Left lung (tissue), 10 donors: Measurements from ENCODE around the gene TEX36. TPM values are rescaled to one million over a fixed set of nuclear protein-coding genes. Genes with fewer than 3 reads are reported as not detected.

ENCODE experiments used
- ATAC-seq: fragments of 200-7000 bp; cut with Tn5 transposase; one replicate; pipeline ENCODE4 v1.9.1; 2020; ENCODE audit warnings: moderate library complexity
- DNase-seq, 4 donors: peaks; one replicate each; pipeline ENCODE4 v3.0.0-alpha.2; 2013 to 2020
- H3K27ac ChIP-seq, 2 donors: fragments of 200-600 bp; sonication (generic) in 1 of 2; one replicate each; pipeline versions ENCODE4 v1.5.0 to v1.8.0; 2020 to 2021
- H3K27me3 ChIP-seq, 2 donors: fragments of 200-600 bp; sonication (generic) in 1 of 2; one replicate each; pipeline versions ENCODE4 v1.5.0 to v1.8.0; 2020 to 2021
- H3K36me3 ChIP-seq, 2 donors: fragments of 200-600 bp; sonication (generic) in 1 of 2; one replicate each; pipeline versions ENCODE4 v1.5.0 to v1.8.0; 2020 to 2021
- H3K4me1 ChIP-seq, 2 donors: fragments of 200-600 bp; one replicate each; pipeline ENCODE4 v1.8.0; 2021
- H3K4me3 ChIP-seq, 2 donors: fragments of 200-600 bp; sonication (generic) in 1 of 2; one replicate each; pipeline versions ENCODE4 v1.5.0 to v1.8.0; 2020 to 2021; ENCODE audit warnings: mild to moderate bottlenecking in 1 of 2
- H3K9me3 ChIP-seq, 2 donors: fragments of 200-600 bp; sonication (generic) in 1 of 2; one replicate each; pipeline versions ENCODE4 v1.5.0 to v1.8.0; 2020 to 2021
- intact Hi-C, 2 donors: fragments of 100-400 bp; cut with DNase I; formaldehyde crosslinking; loops; one replicate each; pipeline versions ENCODE4 v1.11.2 to v1.14.2; 2022
- polyA plus RNA-seq, 6 donors: library from polyadenylated mRNA; unstranded; fragments of 120-200 nt; gene quantifications; one replicate each; pipeline ENCODE4 v1.2.1, GENCODE V29; 2013; ENCODE audit not compliant: insufficient read length in 6 of 6
- total RNA-seq, 2 donors: library from RNA; stranded (reverse); fragmentation: NEBNext Ultra II Directional; extraction: Animal tissue kit (Norgen Biotek cat#: 25700); gene quantifications; one replicate each; pipeline ENCODE4 v1.2.1, GENCODE V29; 2021
- TF ChIP-seq, protein P1 (sequence below), 2 donors: fragments of 200-600 bp; sonication (generic) in 1 of 2; IDR thresholded peaks; one replicate each; pipeline versions ENCODE4 v1.5.0 to v1.8.0; 2021; ENCODE audit warnings: antibody characterized with exemption in 2 of 2
- donor health status: DM: no; HTN: yes; CAD: no.
- donor health status: DM: no; HTN: no; CAD: no.

TEX36 gene
- total and polyA plus RNA-seq, 8 donors: 0.26 TPM; not detected in 7

DNA sequence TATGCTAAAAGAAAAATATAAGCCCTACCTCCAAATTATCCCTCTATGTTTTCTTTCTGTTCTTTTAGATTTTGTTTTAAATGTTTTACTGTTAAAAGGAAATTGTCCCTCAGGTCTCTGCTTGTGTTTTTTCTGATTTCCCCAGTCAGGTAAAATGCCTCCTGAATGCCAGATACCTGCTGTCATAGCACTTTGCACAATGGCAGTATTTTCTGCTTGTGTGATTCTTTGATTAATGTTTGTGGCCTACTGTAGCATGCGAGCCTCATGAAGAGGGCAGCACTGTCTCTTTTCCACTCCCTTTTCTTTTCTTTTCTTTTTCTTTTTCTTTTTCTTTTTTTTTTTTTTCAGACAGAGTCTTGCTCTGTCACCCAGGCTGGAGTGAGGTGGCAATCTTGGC, 71.2 kb downstream of the TEX36 start:
- Histone ChIP-seq H3K4me1 (no peaks in the 10 kb centered on the region), H3K4me3 (no peak overlapping the region), H3K9me3 (no peaks in the 10 kb centered on the region), H3K27me3 (no peaks in the 10 kb centered on the region), H3K36me3 (no peaks in the 10 kb centered on the region), H3K27ac (no peak overlapping the region)
- DNase-seq (no peak), ATAC-seq (no peak)
- TF ChIP-seq, protein P1, sequence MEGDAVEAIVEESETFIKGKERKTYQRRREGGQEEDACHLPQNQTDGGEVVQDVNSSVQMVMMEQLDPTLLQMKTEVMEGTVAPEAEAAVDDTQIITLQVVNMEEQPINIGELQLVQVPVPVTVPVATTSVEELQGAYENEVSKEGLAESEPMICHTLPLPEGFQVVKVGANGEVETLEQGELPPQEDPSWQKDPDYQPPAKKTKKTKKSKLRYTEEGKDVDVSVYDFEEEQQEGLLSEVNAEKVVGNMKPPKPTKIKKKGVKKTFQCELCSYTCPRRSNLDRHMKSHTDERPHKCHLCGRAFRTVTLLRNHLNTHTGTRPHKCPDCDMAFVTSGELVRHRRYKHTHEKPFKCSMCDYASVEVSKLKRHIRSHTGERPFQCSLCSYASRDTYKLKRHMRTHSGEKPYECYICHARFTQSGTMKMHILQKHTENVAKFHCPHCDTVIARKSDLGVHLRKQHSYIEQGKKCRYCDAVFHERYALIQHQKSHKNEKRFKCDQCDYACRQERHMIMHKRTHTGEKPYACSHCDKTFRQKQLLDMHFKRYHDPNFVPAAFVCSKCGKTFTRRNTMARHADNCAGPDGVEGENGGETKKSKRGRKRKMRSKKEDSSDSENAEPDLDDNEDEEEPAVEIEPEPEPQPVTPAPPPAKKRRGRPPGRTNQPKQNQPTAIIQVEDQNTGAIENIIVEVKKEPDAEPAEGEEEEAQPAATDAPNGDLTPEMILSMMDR (IDR thresholded peaks at IDR 0.05): no peak
- intact Hi-C loops: no loop called here

DNA sequence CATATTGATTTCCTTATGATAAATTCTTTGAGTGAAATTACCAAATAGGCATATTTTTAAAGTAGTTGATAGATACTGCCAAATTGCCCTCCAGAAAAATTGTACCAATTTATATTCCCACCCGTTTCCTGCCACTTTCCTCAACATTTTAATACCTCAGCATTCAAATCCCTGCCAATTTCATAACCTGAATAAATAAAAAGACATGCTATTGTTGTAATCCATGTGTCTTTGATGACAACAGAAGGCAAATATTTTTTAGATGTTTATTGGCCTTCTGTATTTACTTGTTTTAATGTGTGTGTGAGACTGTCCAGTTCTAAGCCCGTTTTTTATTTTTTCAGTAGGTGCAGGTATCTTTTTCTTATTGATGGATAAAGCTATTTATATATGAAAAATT, 71.7 kb downstream of the TEX36 start:
- Histone ChIP-seq H3K27me3 (no peaks in the 10 kb centered on the region), H3K4me3 (no peak overlapping the region), H3K9me3 (no peaks in the 10 kb centered on the region), H3K4me1 (no peaks in the 10 kb centered on the region), H3K36me3 (no peaks in the 10 kb centered on the region), H3K27ac (no peak overlapping the region)
- DNase-seq: no peak
- intact Hi-C loops: no loop called here
- TF ChIP-seq, protein P1 (IDR thresholded peaks at IDR 0.05): no peak
- ATAC-seq: no peak

DNA sequence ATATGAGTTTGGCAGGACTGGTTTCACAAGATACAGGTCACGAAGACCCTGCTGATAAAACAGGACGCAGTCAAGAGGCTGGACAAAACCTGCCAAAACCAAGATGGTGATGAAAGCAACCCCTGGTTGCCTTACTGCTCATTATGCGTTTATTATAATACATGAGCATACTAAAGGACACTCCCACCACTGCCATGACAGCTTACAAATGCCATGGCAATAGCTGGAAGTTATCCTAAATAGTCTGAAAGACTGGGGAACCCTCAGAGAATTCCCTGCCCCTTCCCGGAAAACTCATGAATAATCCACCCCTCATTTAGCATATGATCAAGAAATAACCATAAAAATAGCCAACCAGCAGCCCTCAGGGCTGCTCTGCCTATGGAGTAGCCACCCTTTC, 73.1 kb downstream of the TEX36 start:
- no peaks in the 10 kb centered on the region for H3K36me3 ChIP-seq
- no peak overlapping the region for H3K4me3 ChIP-seq
- H3K4me1 ChIP-seq: no peaks in the 10 kb centered on the region
- ATAC-seq: no peak
- no peaks in the 10 kb centered on the region for H3K27me3 ChIP-seq
- intact Hi-C loops: no loop called here
- no peak overlapping the region for H3K27ac ChIP-seq
- TF ChIP-seq, protein P1 (IDR thresholded peaks at IDR 0.05): no peak
- no peaks in the 10 kb centered on the region for H3K9me3 ChIP-seq
- DNase-seq: no peak

DNA sequence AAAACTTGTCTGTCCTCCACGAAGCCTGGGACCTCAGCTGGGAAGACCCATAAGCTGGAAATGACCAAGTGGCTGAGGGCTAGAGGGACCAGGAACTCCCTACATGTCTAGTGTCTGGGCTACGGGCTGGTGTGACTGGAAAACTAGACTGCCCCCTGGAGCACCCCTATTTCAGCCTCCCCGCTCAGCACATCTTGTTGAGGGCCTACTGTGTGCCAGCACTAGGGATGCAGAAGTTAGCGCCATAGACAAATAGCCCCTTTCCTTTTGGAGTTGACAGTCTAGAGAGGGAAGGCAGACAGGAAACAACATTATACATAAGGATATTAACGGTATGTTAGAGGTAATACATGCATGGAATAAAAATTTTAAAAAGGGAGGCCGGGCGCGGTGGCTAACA, 74.5 kb downstream of the TEX36 start:
- no peaks in the 10 kb centered on the region for H3K9me3 ChIP-seq
- TF ChIP-seq, protein P1 (IDR thresholded peaks at IDR 0.05): no peak
- no peak overlapping the region for H3K4me3 ChIP-seq
- H3K36me3 ChIP-seq: no peaks in the 10 kb centered on the region
- intact Hi-C loops: no loop called here
- H3K27ac ChIP-seq: no peak overlapping the region
- no peaks in the 10 kb centered on the region for H3K27me3 ChIP-seq
- ATAC-seq (no peak), DNase-seq (no peak)
- H3K4me1 ChIP-seq: no peaks in the 10 kb centered on the region

DNA sequence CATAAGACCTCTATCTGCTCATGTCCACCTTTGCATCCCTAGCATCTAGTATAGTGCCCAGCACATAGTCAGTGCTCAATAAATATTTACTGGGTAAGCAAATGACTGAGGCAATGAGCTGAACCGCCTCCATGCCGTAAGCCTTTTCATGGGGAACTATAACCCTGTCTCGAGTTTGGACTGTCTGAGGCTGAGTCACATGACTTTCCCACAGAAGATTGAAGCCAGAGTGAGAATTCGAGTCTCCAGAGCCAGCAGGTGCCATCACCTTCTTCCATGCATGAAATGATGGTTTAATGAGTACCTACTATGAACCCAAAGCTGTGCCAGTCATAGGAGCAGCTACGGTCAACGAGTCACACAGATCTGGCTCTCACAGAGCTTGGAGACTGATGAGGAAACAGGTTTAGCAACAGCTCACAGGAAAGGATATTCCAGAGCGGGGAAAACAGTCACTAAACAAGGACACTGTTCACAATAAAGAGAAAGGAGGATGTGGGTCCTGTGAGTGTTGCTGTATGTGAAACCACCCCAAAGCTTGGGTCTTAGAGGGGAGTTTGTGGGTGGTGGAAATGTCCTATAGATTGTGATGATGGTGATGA, 75.2 kb downstream of the TEX36 start:
- DNase-seq (no peak), ATAC-seq (no peak)
- Histone ChIP-seq H3K9me3 (no peaks in the 10 kb centered on the region), H3K27ac (no peak overlapping the region), H3K4me3 (no peak overlapping the region), H3K36me3 (no peaks in the 10 kb centered on the region), H3K4me1 (no peaks in the 10 kb centered on the region), H3K27me3 (no peaks in the 10 kb centered on the region)
- intact Hi-C loops: no loop called here
- TF ChIP-seq, protein P1 (IDR thresholded peaks at IDR 0.05): no peak
